ENCODE data around the gene PARP14.
"Not testable (repeated sequence)": the region's sequence is repeated elsewhere in the genome, so short reads cannot be mapped to it uniquely, and the experiment has no call there.

- TF ChIP-seq CTCF (IDR thresholded peaks at IDR 0.05); RAD21 (conservative IDR thresholded peaks at IDR 0.05 in 1 of 2, IDR thresholded peaks at IDR 0.05 in 1 of 2); ESRRA (IDR thresholded peaks at IDR 0.05; ENCODE audit: borderline replicate concordance, low read length); RNF2 (IDR thresholded peaks at IDR 0.05; ENCODE audit: borderline replicate concordance, low read depth); HDAC2 (IDR thresholded peaks at IDR 0.05); HMGXB4 (CRISPR knock-in tag; IDR thresholded peaks at IDR 0.05; ENCODE audit: borderline replicate concordance); PHF8 (IDR thresholded peaks at IDR 0.05; ENCODE audit: borderline replicate concordance, low read depth); CEBPB (IDR thresholded peaks at IDR 0.05); POLR2A (IDR thresholded peaks at IDR 0.05; ENCODE audit: low read length); BHLHE40 (IDR thresholded peaks at IDR 0.05; ENCODE audit: low read depth, low read length): not testable (repeated sequence)
These were observed 2.3 kb downstream of the PARP14 start for GRCh38 chr3:122682778-122683411.
